Mammary epithelial cell (primary cell): Measurements from ENCODE around the gene ABCA12.

Experiments
- EZH2 ChIP-seq: IDR thresholded peaks from 2 replicates; pipeline ENCODE4 v1.6.1; 2012; ENCODE audit warnings: low read length, inconsistent platforms, borderline replicate concordance
- TF ChIP-seq, protein P1 (sequence below), 2 donors: IDR thresholded peaks in 1 of 2; conservative IDR thresholded peaks in 1 of 2; 2 replicates each; pipeline ENCODE4 v1.5.1; 2011 to 2012; ENCODE audit warnings: inconsistent platforms in 2 of 2, low read length in 2 of 2, mild to moderate bottlenecking in 2 of 2, control low read depth in 1 of 2, low read depth in 1 of 2; ENCODE audit not compliant: insufficient read depth in 1 of 2; ENCODE audit errors: extremely low read depth in 1 of 2

DNA sequence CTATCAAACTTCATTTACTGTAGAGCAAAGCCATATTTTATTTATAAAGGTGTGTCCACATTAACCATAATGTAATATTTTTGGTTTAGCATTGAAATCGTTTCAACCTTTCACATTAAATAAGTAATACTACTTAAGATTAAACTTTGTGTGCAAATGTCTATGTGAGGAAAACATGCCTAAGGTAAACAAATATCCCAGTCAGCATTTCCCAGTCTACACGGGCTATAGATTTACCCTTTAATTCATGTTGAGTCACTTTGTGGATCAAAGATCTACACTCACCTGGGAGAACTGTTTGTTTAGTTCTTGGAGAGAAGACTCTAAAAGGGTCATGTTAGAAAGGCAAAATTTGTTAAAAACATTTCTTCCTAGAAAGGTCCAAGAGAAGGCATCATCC, 89.1 kb downstream of the ABCA12 start:
- TF ChIP-seq, protein P1, sequence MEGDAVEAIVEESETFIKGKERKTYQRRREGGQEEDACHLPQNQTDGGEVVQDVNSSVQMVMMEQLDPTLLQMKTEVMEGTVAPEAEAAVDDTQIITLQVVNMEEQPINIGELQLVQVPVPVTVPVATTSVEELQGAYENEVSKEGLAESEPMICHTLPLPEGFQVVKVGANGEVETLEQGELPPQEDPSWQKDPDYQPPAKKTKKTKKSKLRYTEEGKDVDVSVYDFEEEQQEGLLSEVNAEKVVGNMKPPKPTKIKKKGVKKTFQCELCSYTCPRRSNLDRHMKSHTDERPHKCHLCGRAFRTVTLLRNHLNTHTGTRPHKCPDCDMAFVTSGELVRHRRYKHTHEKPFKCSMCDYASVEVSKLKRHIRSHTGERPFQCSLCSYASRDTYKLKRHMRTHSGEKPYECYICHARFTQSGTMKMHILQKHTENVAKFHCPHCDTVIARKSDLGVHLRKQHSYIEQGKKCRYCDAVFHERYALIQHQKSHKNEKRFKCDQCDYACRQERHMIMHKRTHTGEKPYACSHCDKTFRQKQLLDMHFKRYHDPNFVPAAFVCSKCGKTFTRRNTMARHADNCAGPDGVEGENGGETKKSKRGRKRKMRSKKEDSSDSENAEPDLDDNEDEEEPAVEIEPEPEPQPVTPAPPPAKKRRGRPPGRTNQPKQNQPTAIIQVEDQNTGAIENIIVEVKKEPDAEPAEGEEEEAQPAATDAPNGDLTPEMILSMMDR (conservative IDR thresholded peaks at IDR 0.05 in 1 of 2, IDR thresholded peaks at IDR 0.05 in 1 of 2; ENCODE audit: extremely low read depth in 1 of 2, insufficient read depth in 1 of 2, low read depth in 1 of 2, low read length in 2 of 2), result no peak
- no peak for TF ChIP-seq EZH2
